ENCODE results near the gene SHMT1. TPM values are rescaled to one million over a fixed set of nuclear protein-coding genes. Genes with fewer than 3 reads are reported as not detected.
"Not testable (repeated sequence)": the region's sequence is repeated elsewhere in the genome, so short reads cannot be mapped to it uniquely, and the experiment has no call there.

The SHMT1 gene
- total and polyA plus RNA-seq, 2 donors = 16.1 to 34.2 TPM

GRCh38 chr17:18401872-18402590 lies 38.7 kb upstream of the SHMT1 start:
- not testable (repeated sequence) for H3K9me3 ChIP-seq (ENCODE audit: control insufficient read depth in 2 of 2, insufficient read depth in 1 of 2, low read length in 1 of 2); H3K27me3 ChIP-seq (ENCODE audit: control insufficient read depth in 2 of 2, insufficient read depth in 1 of 2, low read length in 1 of 2); H3K4me1 ChIP-seq (ENCODE audit: control insufficient read depth in 2 of 2, insufficient read depth in 2 of 2, low read length in 2 of 2); H3K4me3 ChIP-seq (ENCODE audit: low read length in 2 of 2); H3K36me3 ChIP-seq (ENCODE audit: control insufficient read depth in 2 of 2, insufficient read depth in 2 of 2, low read length in 1 of 2); DNase-seq (ENCODE audit: low read depth in 6 of 9, low spot score in 9 of 9); H3K27ac ChIP-seq (ENCODE audit: low read depth in 1 of 2, low read length in 1 of 2)
- WGBS = 90% methylated on average over 7 of the region's 7 CpGs

- not testable (repeated sequence) for H3K27me3 ChIP-seq (ENCODE audit: control insufficient read depth in 2 of 2, insufficient read depth in 1 of 2, low read length in 1 of 2); DNase-seq (ENCODE audit: low read depth in 6 of 9, low spot score in 9 of 9); H3K9me3 ChIP-seq (ENCODE audit: control insufficient read depth in 2 of 2, insufficient read depth in 1 of 2, low read length in 1 of 2); H3K36me3 ChIP-seq (ENCODE audit: control insufficient read depth in 2 of 2, insufficient read depth in 2 of 2, low read length in 1 of 2); H3K27ac ChIP-seq (ENCODE audit: low read depth in 1 of 2, low read length in 1 of 2); H3K4me3 ChIP-seq (ENCODE audit: low read length in 2 of 2); H3K4me1 ChIP-seq (ENCODE audit: control insufficient read depth in 2 of 2, insufficient read depth in 2 of 2, low read length in 2 of 2)
- WGBS = 31% methylated on average over 3 of the region's 10 CpGs
Observed at GRCh38 chr17:18388728-18389127, 25.4 kb upstream of the SHMT1 start.

- not testable (repeated sequence) for DNase-seq (ENCODE audit: low read depth in 6 of 9, low spot score in 9 of 9); H3K4me3 ChIP-seq (ENCODE audit: low read length in 2 of 2); H3K27ac ChIP-seq (ENCODE audit: low read depth in 1 of 2, low read length in 1 of 2); H3K9me3 ChIP-seq (ENCODE audit: control insufficient read depth in 2 of 2, insufficient read depth in 1 of 2, low read length in 1 of 2); H3K36me3 ChIP-seq (ENCODE audit: control insufficient read depth in 2 of 2, insufficient read depth in 2 of 2, low read length in 1 of 2); H3K27me3 ChIP-seq (ENCODE audit: control insufficient read depth in 2 of 2, insufficient read depth in 1 of 2, low read length in 1 of 2)
- WGBS = 76% methylated on average over 4 of the region's 4 CpGs
- H3K4me1 ChIP-seq (ENCODE audit: control insufficient read depth in 2 of 2, insufficient read depth in 2 of 2, low read length in 2 of 2) = peaks cover 0 to 10% of the 10 kb centered on the region in 2 donors
Observed at GRCh38 chr17:18388266-18388665, 24.9 kb upstream of the SHMT1 start.

GRCh38 chr17:18387583-18387982 lies 24.2 kb upstream of the SHMT1 start:
- not testable (repeated sequence) for H3K27ac ChIP-seq (ENCODE audit: low read depth in 1 of 2, low read length in 1 of 2); H3K27me3 ChIP-seq (ENCODE audit: control insufficient read depth in 2 of 2, insufficient read depth in 1 of 2, low read length in 1 of 2); H3K4me3 ChIP-seq (ENCODE audit: low read length in 2 of 2); H3K36me3 ChIP-seq (ENCODE audit: control insufficient read depth in 2 of 2, insufficient read depth in 2 of 2, low read length in 1 of 2); H3K9me3 ChIP-seq (ENCODE audit: control insufficient read depth in 2 of 2, insufficient read depth in 1 of 2, low read length in 1 of 2); DNase-seq (ENCODE audit: low read depth in 6 of 9, low spot score in 9 of 9)
- 98% methylated on average over 5 of the region's 5 CpGs for WGBS
- peaks cover 4 to 16% of the 10 kb centered on the region in 2 donors for H3K4me1 ChIP-seq (ENCODE audit: control insufficient read depth in 2 of 2, insufficient read depth in 2 of 2, low read length in 2 of 2)

- 94% methylated on average over 7 of the region's 7 CpGs for WGBS
- not testable (repeated sequence) for H3K36me3 ChIP-seq (ENCODE audit: control insufficient read depth in 2 of 2, insufficient read depth in 2 of 2, low read length in 1 of 2); H3K27ac ChIP-seq (ENCODE audit: low read depth in 1 of 2, low read length in 1 of 2); H3K4me3 ChIP-seq (ENCODE audit: low read length in 2 of 2); DNase-seq (ENCODE audit: low read depth in 6 of 9, low spot score in 9 of 9)
- Histone ChIP-seq H3K27me3 (ENCODE audit: control insufficient read depth in 2 of 2, insufficient read depth in 1 of 2, low read length in 1 of 2) (peaks cover 0 to 13% of the 10 kb centered on the region in 2 donors), H3K9me3 (ENCODE audit: control insufficient read depth in 2 of 2, insufficient read depth in 1 of 2, low read length in 1 of 2) (peaks cover 0 to 12% of the 10 kb centered on the region in 2 donors), H3K4me1 (ENCODE audit: control insufficient read depth in 2 of 2, insufficient read depth in 2 of 2, low read length in 2 of 2) (peaks cover 6 to 40% of the 10 kb centered on the region in 2 donors)
Observed at GRCh38 chr17:18384271-18384670, 20.9 kb upstream of the SHMT1 start.

GRCh38 chr17:18383079-18383481 lies 19.7 kb upstream of the SHMT1 start:
- DNase-seq (ENCODE audit: low read depth in 6 of 9, low spot score in 9 of 9) = peak in 7 of 9 donors; percentile 53 to 87 (median 70)
- peak overlapping the region in 1 of 2 donors; percentile 25 for H3K4me3 ChIP-seq (ENCODE audit: low read length in 2 of 2)
- 13% methylated on average over 36 of the region's 36 CpGs for WGBS
- not testable (repeated sequence) for H3K36me3 ChIP-seq (ENCODE audit: control insufficient read depth in 2 of 2, insufficient read depth in 2 of 2, low read length in 1 of 2)
- peak overlapping the region in 1 of 2 donors; percentile 75 for H3K27ac ChIP-seq (ENCODE audit: low read depth in 1 of 2, low read length in 1 of 2)
- H3K9me3 ChIP-seq (ENCODE audit: control insufficient read depth in 2 of 2, insufficient read depth in 1 of 2, low read length in 1 of 2) = peaks cover 0 to 12% of the 10 kb centered on the region in 2 donors
- peaks cover 0 to 13% of the 10 kb centered on the region in 2 donors for H3K27me3 ChIP-seq (ENCODE audit: control insufficient read depth in 2 of 2, insufficient read depth in 1 of 2, low read length in 1 of 2)
- H3K4me1 ChIP-seq (ENCODE audit: control insufficient read depth in 2 of 2, insufficient read depth in 2 of 2, low read length in 2 of 2) = peaks cover 6 to 40% of the 10 kb centered on the region in 2 donors

GRCh38 chr17:18382441-18383078 lies 19.2 kb upstream of the SHMT1 start:
- DNase-seq (ENCODE audit: low read depth in 6 of 9, low spot score in 9 of 9) = no peak
- peaks cover 6 to 44% of the 10 kb centered on the region in 2 donors for H3K4me1 ChIP-seq (ENCODE audit: control insufficient read depth in 2 of 2, insufficient read depth in 2 of 2, low read length in 2 of 2)
- H3K27ac ChIP-seq (ENCODE audit: low read depth in 1 of 2, low read length in 1 of 2) = peak overlapping the region in 1 of 2 donors; percentile 75
- H3K27me3 ChIP-seq (ENCODE audit: control insufficient read depth in 2 of 2, insufficient read depth in 1 of 2, low read length in 1 of 2) = peaks cover 0 to 13% of the 10 kb centered on the region in 2 donors
- H3K9me3 ChIP-seq (ENCODE audit: control insufficient read depth in 2 of 2, insufficient read depth in 1 of 2, low read length in 1 of 2) = peaks cover 0 to 12% of the 10 kb centered on the region in 2 donors
- H3K36me3 ChIP-seq (ENCODE audit: control insufficient read depth in 2 of 2, insufficient read depth in 2 of 2, low read length in 1 of 2) = no peaks in the 10 kb centered on the region
- H3K4me3 ChIP-seq (ENCODE audit: low read length in 2 of 2) = peak overlapping the region in 1 of 2 donors; percentile 25
- WGBS = 69% methylated on average over 36 of the region's 36 CpGs

- 90% methylated on average over 3 of the region's 3 CpGs for WGBS
- H3K9me3 ChIP-seq (ENCODE audit: control insufficient read depth in 2 of 2, insufficient read depth in 1 of 2, low read length in 1 of 2) = peaks cover 0 to 12% of the 10 kb centered on the region in 2 donors
- peaks cover 0 to 13% of the 10 kb centered on the region in 2 donors for H3K27me3 ChIP-seq (ENCODE audit: control insufficient read depth in 2 of 2, insufficient read depth in 1 of 2, low read length in 1 of 2)
- peaks cover 6 to 49% of the 10 kb centered on the region in 2 donors for H3K4me1 ChIP-seq (ENCODE audit: control insufficient read depth in 2 of 2, insufficient read depth in 2 of 2, low read length in 2 of 2)
- no peak for DNase-seq (ENCODE audit: low read depth in 6 of 9, low spot score in 9 of 9)
- H3K4me3 ChIP-seq (ENCODE audit: low read length in 2 of 2) = no peak overlapping the region
- no peak overlapping the region for H3K27ac ChIP-seq (ENCODE audit: low read depth in 1 of 2, low read length in 1 of 2)
- H3K36me3 ChIP-seq (ENCODE audit: control insufficient read depth in 2 of 2, insufficient read depth in 2 of 2, low read length in 1 of 2) = no peaks in the 10 kb centered on the region
Observed at GRCh38 chr17:18381953-18382245, 18.5 kb upstream of the SHMT1 start.

- H3K36me3 ChIP-seq (ENCODE audit: control insufficient read depth in 2 of 2, insufficient read depth in 2 of 2, low read length in 1 of 2) = no peaks in the 10 kb centered on the region
- peaks cover 6 to 49% of the 10 kb centered on the region in 2 donors for H3K4me1 ChIP-seq (ENCODE audit: control insufficient read depth in 2 of 2, insufficient read depth in 2 of 2, low read length in 2 of 2)
- peaks cover 0 to 12% of the 10 kb centered on the region in 2 donors for H3K9me3 ChIP-seq (ENCODE audit: control insufficient read depth in 2 of 2, insufficient read depth in 1 of 2, low read length in 1 of 2)
- H3K27ac ChIP-seq (ENCODE audit: low read depth in 1 of 2, low read length in 1 of 2) = no peak overlapping the region
- DNase-seq (ENCODE audit: low read depth in 6 of 9, low spot score in 9 of 9) = no peak
- 95% methylated on average over 23 of the region's 23 CpGs for WGBS
- no peak overlapping the region for H3K4me3 ChIP-seq (ENCODE audit: low read length in 2 of 2)
- H3K27me3 ChIP-seq (ENCODE audit: control insufficient read depth in 2 of 2, insufficient read depth in 1 of 2, low read length in 1 of 2) = peaks cover 0 to 13% of the 10 kb centered on the region in 2 donors
Observed at GRCh38 chr17:18381158-18381952, 18.0 kb upstream of the SHMT1 start.
